ENCODE measurements around the gene KMT5B. TPM values are rescaled to one million over a fixed set of nuclear protein-coding genes. Genes with fewer than 3 reads are reported as not detected.

Gene KMT5B
- total RNA-seq, 3 donors from 2014 or later = 35.2 to 74.6 (median 43.9) TPM

DNA sequence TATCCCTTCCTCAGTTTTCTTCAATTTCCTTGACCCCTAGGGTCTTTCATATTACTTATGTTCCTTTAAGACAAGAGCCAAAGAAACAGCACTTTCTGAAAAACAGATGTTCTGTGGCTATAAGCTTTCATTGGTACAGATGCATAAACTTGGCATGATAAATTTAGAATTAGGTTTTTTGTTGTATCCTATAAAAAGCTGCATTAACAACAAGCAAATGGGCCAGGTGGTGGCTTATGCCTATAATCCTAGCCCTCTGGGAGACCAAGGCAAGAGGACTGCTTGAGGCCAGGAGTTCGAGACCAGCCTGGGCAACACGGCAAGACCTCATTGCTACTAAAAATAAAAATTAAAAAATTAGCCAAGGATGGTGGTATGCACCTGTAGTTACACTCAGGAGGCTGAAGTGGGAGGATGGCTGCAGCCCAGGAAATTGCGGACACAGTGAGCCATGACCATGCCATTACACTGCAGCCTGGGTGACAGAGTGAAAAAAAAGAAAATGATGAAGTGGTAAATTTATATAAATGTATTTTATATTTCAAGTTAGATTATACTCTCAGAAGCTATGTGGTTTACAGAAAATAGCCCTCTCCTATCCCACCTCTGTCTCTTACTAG lies 18.3 kb downstream of the KMT5B start:
- Histone ChIP-seq H3K36me3 (no peaks in the 10 kb centered on the region), H3K4me3 (no peak overlapping the region), H3K9me3 (no peaks in the 10 kb centered on the region), H3K27me3 (no peaks in the 10 kb centered on the region), H3K4me1 (peaks cover 0 to 5% of the 10 kb centered on the region in 2 donors), H3K27ac (no peak overlapping the region)
- no peak for TF ChIP-seq POLR2A (IDR thresholded peaks at IDR 0.05)
- intact Hi-C loops (cut with DNase I; ENCODE audit: low total_unique reads) = no loop called here
- DNase-seq (ENCODE audit: low spot score in 2 of 2) = no peak

DNA sequence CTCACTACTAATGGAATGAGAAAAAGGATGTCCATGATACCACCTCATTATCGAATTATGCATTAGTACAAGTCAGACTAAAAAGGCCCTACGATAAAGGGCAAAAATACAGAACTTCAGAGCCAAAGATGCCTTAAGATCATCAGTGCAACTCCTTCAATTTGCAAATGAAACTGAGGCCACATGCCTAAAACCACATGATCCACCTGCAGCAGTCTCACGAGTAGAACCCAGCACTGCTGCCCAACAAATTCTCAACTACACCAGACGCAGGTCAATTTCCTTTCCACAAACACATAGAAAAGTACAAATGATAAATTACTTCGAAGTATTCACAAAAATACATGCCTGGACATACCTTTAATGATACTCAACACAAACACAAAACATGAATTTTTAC lies 20.1 kb downstream of the KMT5B start:
- no peaks in the 10 kb centered on the region for H3K27me3 ChIP-seq

DNA sequence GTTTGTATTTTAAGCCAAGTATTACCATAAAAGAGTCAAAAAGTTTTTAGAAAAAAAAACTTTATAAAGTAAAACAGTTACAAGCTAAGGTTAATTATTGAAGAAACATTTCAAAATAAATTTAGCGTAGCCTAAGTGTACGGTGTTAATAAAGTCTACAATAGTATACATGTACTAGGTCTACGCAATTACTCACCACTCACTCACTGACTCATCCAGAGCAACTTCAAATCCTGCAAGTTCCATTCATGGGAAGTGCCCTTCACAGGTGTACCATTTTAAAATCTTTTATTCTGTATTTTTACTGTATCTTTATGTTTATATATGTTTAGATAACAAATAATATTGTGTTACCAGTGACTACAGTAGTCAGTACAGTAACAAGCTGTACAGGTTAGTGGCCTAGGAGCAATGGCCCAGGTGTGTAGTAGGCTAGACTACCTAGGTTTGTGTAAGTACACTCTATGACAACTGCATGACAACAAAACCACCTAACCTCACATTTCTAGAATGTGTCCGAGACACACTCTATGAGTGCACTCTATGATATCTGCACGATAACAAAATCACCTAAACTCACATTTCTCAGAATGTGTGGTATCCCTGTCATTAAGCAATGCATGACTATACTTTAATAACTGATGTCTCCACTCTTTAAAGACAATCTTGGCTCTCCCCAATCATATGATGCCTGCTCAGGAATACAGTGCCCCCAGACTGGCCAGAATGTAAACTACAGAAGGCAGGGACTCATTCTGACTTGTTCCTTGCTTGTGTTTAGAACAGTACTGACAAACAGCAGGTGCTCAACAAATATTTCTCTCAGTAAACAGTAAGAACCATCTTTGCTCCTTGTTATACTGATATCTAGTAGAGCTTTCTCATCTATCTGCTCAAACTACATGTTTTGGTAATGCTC lies 21.2 kb downstream of the KMT5B start:
- peaks cover 0 to 5% of the 10 kb centered on the region in 2 donors for H3K4me1 ChIP-seq
- DNase-seq (ENCODE audit: low spot score in 2 of 2) = no peak
- no peaks in the 10 kb centered on the region for H3K27me3 ChIP-seq
- no peaks in the 10 kb centered on the region for H3K9me3 ChIP-seq
- no peak for TF ChIP-seq POLR2AphosphoS5 (IDR thresholded peaks at IDR 0.05)
- no peak for TF ChIP-seq POLR2A (IDR thresholded peaks at IDR 0.05)
- TF ChIP-seq, protein P1, sequence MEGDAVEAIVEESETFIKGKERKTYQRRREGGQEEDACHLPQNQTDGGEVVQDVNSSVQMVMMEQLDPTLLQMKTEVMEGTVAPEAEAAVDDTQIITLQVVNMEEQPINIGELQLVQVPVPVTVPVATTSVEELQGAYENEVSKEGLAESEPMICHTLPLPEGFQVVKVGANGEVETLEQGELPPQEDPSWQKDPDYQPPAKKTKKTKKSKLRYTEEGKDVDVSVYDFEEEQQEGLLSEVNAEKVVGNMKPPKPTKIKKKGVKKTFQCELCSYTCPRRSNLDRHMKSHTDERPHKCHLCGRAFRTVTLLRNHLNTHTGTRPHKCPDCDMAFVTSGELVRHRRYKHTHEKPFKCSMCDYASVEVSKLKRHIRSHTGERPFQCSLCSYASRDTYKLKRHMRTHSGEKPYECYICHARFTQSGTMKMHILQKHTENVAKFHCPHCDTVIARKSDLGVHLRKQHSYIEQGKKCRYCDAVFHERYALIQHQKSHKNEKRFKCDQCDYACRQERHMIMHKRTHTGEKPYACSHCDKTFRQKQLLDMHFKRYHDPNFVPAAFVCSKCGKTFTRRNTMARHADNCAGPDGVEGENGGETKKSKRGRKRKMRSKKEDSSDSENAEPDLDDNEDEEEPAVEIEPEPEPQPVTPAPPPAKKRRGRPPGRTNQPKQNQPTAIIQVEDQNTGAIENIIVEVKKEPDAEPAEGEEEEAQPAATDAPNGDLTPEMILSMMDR (IDR thresholded peaks at IDR 0.05) = no peak
- no peak overlapping the region for H3K27ac ChIP-seq
- no peaks in the 10 kb centered on the region for H3K36me3 ChIP-seq
- intact Hi-C loops (cut with DNase I; ENCODE audit: low total_unique reads) = no loop called here
- no peak overlapping the region for H3K4me3 ChIP-seq

More for the DNA sequence above, 20.1 kb downstream of the KMT5B start:
- Histone ChIP-seq H3K4me1 (peaks cover 0 to 5% of the 10 kb centered on the region in 2 donors), H3K36me3 (no peaks in the 10 kb centered on the region), H3K4me3 (no peak overlapping the region), H3K9me3 (no peaks in the 10 kb centered on the region), H3K27ac (no peak overlapping the region)
- intact Hi-C loops (cut with DNase I; ENCODE audit: low total_unique reads) = no loop called here
- no peak for DNase-seq (ENCODE audit: low spot score in 2 of 2)
- TF ChIP-seq POLR2A (IDR thresholded peaks at IDR 0.05) (no peak), POLR2AphosphoS5 (IDR thresholded peaks at IDR 0.05) (no peak)
- TF ChIP-seq, protein P1 (IDR thresholded peaks at IDR 0.05) = no peak

DNA sequence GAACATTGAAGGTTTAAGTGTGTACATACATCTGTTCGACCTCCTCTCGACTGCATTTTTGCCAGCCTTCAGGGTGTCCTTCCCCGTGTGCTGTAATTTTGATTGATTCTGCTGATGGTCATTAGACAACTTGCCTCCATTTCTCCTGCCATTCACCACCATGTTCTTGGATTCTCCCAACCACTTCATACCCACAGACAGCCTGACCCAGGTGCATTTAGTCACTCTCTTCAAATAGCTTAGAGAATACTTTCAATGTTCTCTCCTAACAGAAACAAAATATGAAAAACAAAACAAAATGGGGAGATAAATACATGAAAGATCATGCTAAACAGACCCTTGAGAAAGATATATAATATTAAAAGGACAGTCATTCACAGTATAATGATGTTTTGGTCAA lies 23.2 kb downstream of the KMT5B start:
- no peaks in the 10 kb centered on the region for H3K36me3 ChIP-seq
- H3K9me3 ChIP-seq = no peaks in the 10 kb centered on the region
- no peak for DNase-seq (ENCODE audit: low spot score in 2 of 2)
- no peaks in the 10 kb centered on the region for H3K27me3 ChIP-seq
- H3K4me3 ChIP-seq = no peak overlapping the region
- TF ChIP-seq, protein P1 (IDR thresholded peaks at IDR 0.05) = no peak
- TF ChIP-seq POLR2AphosphoS5 (IDR thresholded peaks at IDR 0.05) (no peak), POLR2A (IDR thresholded peaks at IDR 0.05) (no peak)
- H3K27ac ChIP-seq = no peak overlapping the region
- H3K4me1 ChIP-seq = peaks cover 0 to 5% of the 10 kb centered on the region in 2 donors
- intact Hi-C loops (cut with DNase I; ENCODE audit: low total_unique reads) = no loop called here

DNA sequence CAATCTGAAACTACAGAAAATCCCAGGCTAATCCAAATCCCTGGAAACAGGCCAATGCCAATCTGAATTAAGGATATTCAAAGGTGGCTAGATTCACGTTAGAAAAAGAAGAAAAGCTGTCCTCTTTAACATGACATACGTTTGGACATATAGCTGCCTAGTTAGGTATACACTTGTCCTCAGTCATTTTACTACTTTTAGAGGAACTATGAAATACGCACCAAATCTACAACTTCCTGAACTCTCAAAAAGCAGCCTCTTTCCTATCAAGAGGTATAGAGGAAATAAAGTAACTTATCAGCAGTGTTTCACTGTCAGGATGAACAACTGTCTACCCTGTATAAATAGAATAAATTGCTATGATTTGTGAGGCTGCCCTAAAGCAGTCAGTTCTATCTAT lies 24.0 kb downstream of the KMT5B start:
- H3K27ac ChIP-seq = no peak overlapping the region
- TF ChIP-seq, protein P1 (IDR thresholded peaks at IDR 0.05) = no peak
- TF ChIP-seq POLR2A (IDR thresholded peaks at IDR 0.05) = no peak
- no peak for TF ChIP-seq POLR2AphosphoS5 (IDR thresholded peaks at IDR 0.05)
- H3K9me3 ChIP-seq = no peaks in the 10 kb centered on the region
- DNase-seq (ENCODE audit: low spot score in 2 of 2) = no peak
- intact Hi-C loops (cut with DNase I; ENCODE audit: low total_unique reads) = no loop called here
- peaks cover 0 to 5% of the 10 kb centered on the region in 2 donors for H3K4me1 ChIP-seq
- no peaks in the 10 kb centered on the region for H3K36me3 ChIP-seq
- H3K27me3 ChIP-seq = no peaks in the 10 kb centered on the region
- H3K4me3 ChIP-seq = no peak overlapping the region
